ENCODE data around the gene COQ9.
"Not testable (repeated sequence)": the region's sequence is repeated elsewhere in the genome, so short reads cannot be mapped to it uniquely, and the experiment has no call there.

The COQ9 gene

GRCh38 chr16:57427307-57427706 lies 20.0 kb upstream of the COQ9 start:
- DNase-seq = no peak

- DNase-seq = no peak
These were observed 19.5 kb upstream of the COQ9 start for GRCh38 chr16:57427824-57428223.

GRCh38 chr16:57430955-57431354 lies 16.3 kb upstream of the COQ9 start:
- DNase-seq = no peak

GRCh38 chr16:57432505-57432904 lies 14.8 kb upstream of the COQ9 start:
- no peak for DNase-seq

GRCh38 chr16:57432989-57433388 lies 14.3 kb upstream of the COQ9 start:
- DNase-seq = no peak

GRCh38 chr16:57434003-57434402 lies 13.3 kb upstream of the COQ9 start:
- no peak for DNase-seq

- no peak for DNase-seq
These were observed 11.4 kb upstream of the COQ9 start for GRCh38 chr16:57435838-57436237.

GRCh38 chr16:57439947-57440346 lies 7.3 kb upstream of the COQ9 start:
- DNase-seq = not testable (repeated sequence)

- not testable (repeated sequence) for DNase-seq
These were observed 6.7 kb upstream of the COQ9 start for GRCh38 chr16:57440551-57440950.

- no peak for DNase-seq
These were observed 2.6 kb upstream of the COQ9 start for GRCh38 chr16:57444711-57445110.

- no peak for DNase-seq
These were observed 1.8 kb upstream of the COQ9 start for GRCh38 chr16:57445510-57445909.

- no peak for DNase-seq
These were observed 621 bp upstream of the COQ9 start for GRCh38 chr16:57446531-57447185.

GRCh38 chr16:57452021-57452420 lies 4.7 kb downstream of the COQ9 start:
- no peak for DNase-seq

- peak; percentile 92 for DNase-seq
These were observed 15.1 kb downstream of the COQ9 start, which contains the start of gene POLR2C for GRCh38 chr16:57462209-57462977. Gene POLR2C, plus strand, starts transcription at chr16:57462679. Its CDS starts 46 bp downstream, at chr16:57462725.

- DNase-seq = no peak
These were observed 15.7 kb downstream of the COQ9 start for GRCh38 chr16:57462978-57463362.

- DNase-seq = no peak
These were observed 17.2 kb downstream of the COQ9 start for GRCh38 chr16:57464523-57464922.

GRCh38 chr16:57468346-57468745 lies 21.1 kb downstream of the COQ9 start:
- DNase-seq = no peak

GRCh38 chr16:57469046-57469445 lies 21.8 kb downstream of the COQ9 start:
- DNase-seq = peak; percentile 52

GRCh38 chr16:57469917-57470470 lies 22.7 kb downstream of the COQ9 start:
- DNase-seq = peak; percentile 61

- no peak for DNase-seq
These were observed 23.4 kb downstream of the COQ9 start for GRCh38 chr16:57470711-57471110.

GRCh38 chr16:57471209-57471608 lies 23.9 kb downstream of the COQ9 start:
- no peak for DNase-seq

GRCh38 chr16:57471852-57472664 lies 24.8 kb downstream of the COQ9 start:
- DNase-seq = no peak

GRCh38 chr16:57472665-57473060 lies 25.4 kb downstream of the COQ9 start:
- no peak for DNase-seq

All from islet precursor cell (in vitro differentiated cells).